GM15510 (cell line): Measurements from ENCODE around the gene NR2F6.

Experiments
- POLR2A ChIP-seq: IDR thresholded peaks from 3 replicates; pipeline ENCODE4 v1.6.1; 2011; ENCODE audit warnings: borderline replicate concordance; ENCODE audit not compliant: insufficient read length; ENCODE audit errors: extremely low read depth

NR2F6 gene

GRCh38 chr19:17245535-17245984 is at the start of gene NR2F6:
Gene NR2F6 (minus strand): TSS chr19:17245919. CDS start chr19:17245220, 699 bp downstream.
- no peak for TF ChIP-seq POLR2A

GRCh38 chr19:17294051-17294891 is 48.6 kb upstream of the NR2F6 start:
- TF ChIP-seq POLR2A, result no peak

DNA sequence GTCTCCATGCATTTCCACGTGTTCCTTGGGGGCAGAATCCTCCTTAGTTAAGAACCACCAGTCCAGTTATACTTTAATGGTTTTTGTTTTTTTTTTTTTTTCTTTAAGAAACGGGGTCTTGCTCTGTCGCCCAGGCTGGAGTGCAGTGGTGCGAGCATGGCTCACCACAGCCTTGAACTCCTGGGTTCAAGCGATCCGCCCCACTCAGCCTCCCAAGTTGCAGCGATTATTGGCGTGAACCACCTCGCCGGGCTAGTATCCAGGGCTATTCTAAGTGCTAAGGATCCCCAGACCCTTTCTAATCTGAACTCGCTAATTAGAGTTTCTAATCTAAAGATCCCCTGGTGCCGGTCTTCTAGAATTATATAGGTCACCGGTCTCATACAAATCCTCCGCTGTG is 47.9 kb upstream of the NR2F6 start:
- no peak for TF ChIP-seq POLR2A

GRCh38 chr19:17292301-17293074 is 46.8 kb upstream of the NR2F6 start:
- peak; percentile 64 for TF ChIP-seq POLR2A

DNA sequence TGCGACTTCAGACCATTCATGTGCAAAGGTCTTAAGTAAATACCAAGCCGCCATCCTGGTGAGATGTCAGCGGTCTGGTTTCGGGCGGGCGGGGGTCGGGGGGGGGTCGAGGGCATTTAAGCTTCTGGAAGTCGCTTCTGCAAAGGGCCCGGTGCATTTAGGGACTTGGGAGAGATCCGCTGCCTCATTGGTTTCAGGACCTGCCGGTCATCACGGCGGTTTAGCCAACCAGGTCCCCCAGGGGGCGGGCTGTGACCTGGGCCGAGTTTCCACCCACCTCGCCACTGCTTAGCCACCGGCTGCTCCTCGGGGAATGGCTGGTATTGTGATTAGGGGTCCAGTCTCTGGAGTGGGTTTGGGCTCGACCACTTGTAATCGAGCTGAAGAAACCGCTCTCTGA is 43.8 kb upstream of the NR2F6 start:
- no peak for TF ChIP-seq POLR2A

DNA sequence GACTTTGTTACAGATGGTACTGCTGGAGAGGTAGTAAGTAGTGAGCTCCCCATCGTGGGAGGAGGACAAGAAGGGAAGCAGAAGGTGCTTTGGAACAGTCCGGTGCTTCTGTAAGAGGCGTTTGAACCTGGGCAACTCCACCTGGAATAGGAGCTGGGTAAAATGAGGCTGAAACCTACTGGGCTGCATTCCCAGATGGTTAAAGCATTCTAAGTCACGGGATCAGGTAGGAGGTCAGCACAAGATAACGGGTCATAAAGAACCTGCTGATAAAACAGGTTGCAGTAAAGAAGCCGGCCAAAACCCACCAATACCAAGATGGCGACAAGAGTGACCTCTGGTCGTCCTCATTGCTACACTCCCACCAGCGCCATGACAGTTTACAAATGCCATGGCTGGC is 41.0 kb upstream of the NR2F6 start:
- no peak for TF ChIP-seq POLR2A

- TF ChIP-seq POLR2A, result no peak
Observed at GRCh38 chr19:17286263-17286662, 40.5 kb upstream of the NR2F6 start.

DNA sequence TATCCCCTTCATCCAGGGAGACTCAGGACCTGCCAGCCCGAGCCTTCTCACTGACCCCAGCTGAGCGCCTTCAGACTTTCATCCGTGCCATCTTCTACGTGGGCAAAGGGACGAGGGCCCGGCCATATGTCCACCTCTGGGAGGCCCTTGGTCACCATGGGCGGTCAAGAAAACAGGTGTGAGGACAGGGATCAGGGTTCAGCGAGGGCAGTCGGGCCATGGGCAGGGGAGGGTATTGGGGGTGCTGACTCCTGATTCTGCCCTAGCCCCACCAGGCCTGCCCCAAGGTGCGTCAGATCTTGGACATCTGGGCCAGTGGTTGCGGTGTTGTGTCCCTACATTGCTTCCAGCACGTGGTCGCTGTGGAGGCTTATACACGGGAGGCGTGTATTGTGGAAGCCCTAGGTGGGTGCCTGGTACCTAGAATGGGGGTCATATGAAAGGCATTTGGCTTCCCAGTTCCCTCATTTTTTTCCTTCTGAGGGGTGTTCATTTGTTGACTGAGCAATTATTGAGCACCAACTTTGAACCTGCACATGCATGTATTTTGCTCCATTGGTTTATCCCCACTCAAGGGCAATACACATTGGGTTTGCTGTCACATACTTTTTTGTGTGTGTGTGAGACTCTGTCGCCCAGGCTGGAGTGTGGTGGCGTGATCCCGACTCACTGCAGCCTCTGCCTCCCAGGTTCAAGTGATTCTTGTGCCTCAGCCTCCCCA is 39.9 kb upstream of the NR2F6 start:
- no peak for TF ChIP-seq POLR2A

- no peak for TF ChIP-seq POLR2A
Observed at GRCh38 chr19:17283504-17283996, 37.8 kb upstream of the NR2F6 start.

- peak; percentile 52 for TF ChIP-seq POLR2A
Observed at GRCh38 chr19:17282488-17283125, 36.9 kb upstream of the NR2F6 start.

DNA sequence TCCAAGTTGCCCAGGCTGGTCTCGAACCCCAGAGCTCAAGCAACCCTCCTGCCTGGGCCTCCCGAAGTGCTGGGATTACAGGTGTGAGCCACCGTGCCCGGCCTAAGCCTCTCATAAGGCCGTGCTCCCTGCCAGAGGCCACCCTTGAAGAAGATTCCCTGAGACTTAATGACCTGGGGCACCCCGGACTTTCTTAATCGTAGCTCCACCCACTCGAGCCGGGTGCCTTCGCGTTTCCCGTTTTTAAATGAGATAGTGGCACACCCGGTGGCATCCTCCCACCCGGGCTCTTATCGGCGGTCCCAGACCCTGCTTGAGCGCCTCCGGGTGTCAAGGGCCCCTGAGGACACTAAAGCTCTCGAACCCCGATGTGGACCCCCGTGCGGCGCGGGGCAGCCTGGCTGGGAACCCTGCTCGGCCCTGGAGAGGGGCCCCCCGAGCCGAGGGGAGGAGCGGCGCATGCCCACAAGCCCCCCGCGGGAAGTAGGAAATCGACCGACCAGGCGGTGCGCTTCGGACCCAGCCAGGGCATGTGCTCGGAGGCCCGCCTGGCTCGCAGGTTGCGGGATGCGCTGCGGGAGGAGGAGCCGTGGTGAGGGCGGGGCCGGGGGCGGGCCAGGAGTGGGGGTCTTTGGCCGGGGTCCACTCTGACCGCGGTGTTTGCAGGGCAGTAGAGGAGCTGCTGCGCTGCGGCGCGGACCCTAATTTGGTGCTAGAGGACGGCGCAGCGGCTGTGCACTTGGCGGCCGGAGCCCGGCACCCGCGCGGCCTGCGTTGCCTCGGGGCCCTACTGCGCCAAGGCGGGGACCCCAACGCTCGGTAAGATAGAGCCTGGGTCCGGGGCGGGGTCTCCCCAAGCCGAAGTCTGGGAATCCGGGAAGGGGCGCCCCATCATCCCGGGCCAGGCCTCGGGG is 35.9 kb upstream of the NR2F6 start, which contains the start of gene ANKLE1:
Gene ANKLE1, plus strand, starts transcription at position 511 of the 914 bp plus-strand sequence. Its CDS starts 20 bp downstream, at position 531.
- peak; percentile 47 for TF ChIP-seq POLR2A

DNA sequence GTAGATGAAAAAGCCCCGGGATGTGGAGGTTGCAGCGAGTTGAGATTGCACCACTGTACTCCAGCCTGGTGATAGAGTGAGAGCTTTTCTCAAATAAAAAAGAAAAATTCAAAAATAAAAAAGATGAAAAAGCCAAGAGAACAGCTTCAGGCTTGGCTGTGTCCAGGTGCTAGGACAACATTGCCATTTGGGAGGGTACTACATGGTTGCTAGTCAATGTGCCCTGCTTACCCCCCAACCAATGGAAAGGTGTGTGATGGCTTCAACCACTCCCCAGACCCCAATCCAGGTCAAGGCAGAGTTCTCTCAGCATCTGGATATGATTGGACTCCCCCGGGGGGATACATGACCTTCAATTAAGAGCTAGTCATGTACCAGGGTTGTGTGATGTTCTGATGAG is 33.7 kb upstream of the NR2F6 start:
- no peak for TF ChIP-seq POLR2A
